GM21381 (cell line): ENCODE measurements around the gene DCTD.

Source experiments
- ATAC-seq: cut with Tn5 transposase; IDR thresholded peaks from one replicate; pipeline ENCODE4 v1.9.1; 2021; ENCODE audit warnings: mild to moderate bottlenecking, moderate library complexity; ENCODE audit not compliant: unreplicated experiment

Gene DCTD

GRCh38 chr4:182894681-182895275 is 22.4 kb downstream of the DCTD start:
- ATAC-seq: no peak

DNA sequence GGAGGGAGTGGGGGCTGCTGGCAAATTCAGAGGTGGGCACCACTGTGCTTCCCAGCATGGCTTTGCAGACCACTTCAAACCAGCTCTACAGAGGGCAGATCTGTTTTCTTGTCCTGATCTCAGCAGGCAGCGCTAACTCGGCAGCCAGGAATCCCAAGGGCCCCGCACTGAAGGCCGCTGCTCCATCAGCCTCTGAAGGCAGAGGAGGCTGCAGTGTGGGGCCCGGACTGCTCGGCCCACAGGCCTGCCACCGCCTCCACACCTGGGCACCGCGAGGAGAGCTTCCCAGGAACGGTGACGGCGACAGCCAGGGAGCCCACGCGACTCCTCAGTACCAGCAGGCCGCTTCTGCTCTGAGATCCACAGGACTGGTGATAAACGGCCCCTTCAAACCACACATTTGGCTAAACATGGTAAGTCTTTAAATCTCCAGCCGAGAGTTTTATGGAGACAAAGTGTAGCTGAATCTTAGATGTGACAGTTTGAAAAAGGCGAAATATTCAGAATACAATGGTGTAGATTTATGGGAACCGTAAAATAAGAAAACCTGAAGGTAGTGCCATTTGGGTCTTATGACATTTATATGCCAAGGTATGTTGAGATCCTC is 23.6 kb downstream of the DCTD start:
- no peak for ATAC-seq

- ATAC-seq: no peak
Measured at GRCh38 chr4:182893047-182893446, 24.1 kb downstream of the DCTD start.

- ATAC-seq: no peak
Measured at GRCh38 chr4:182890202-182890601, 27.0 kb downstream of the DCTD start.

GRCh38 chr4:182888891-182889290 is 28.3 kb downstream of the DCTD start:
- ATAC-seq: no peak

DNA sequence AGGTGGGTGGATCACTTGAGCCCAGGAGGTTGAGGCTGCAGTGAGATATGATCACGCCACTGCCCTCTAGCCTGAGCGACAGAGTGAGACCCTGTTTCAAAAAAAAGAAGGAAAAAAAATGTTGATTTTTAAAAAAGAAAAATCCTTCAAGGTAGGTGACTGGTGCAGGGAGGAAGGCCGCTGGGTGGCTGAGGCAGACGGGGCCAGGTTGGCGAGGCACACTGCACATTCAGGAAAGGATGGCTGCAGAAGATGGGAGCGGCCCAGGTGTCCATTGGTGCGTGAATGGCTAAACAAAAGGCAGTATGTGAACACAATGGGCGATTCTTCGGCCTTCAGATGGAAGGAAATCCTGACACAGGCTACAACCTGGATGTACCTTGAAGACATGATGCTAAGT is 30.4 kb downstream of the DCTD start:
- no peak for ATAC-seq

DNA sequence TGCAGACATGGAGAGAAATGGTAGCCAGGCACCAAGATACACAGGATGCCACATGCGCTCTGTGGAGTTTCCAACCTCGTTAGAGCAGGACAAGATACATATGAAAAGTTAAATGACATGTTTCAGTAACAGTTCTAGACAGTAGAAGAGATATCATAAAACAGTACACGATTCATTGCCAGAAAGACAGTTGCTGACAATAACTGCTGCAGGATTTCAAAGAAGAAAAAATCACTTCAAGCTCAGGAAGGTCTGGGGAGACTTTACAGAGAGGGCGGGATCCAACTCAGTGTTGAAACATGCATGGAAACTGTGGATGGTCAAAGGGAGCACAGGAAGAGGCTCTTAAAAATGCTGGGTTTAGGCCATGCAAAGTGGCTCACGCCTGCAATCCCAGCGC is 31.0 kb downstream of the DCTD start:
- no peak for ATAC-seq

DNA sequence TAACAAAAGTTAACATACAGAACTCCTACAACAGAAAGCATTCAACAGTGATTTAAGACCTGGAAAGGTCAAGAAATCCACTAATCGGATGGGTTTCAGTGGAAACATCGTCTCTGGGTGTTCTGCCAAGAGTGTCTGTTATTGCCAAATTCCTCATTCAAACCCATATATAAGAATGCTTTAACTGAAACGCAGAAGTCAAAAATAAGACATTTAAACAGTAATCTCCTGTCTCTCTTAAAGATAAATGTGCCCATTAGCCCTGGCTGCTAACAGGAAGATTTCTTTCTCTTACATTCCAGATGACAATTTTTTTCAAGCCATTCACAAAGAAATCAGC is 31.5 kb downstream of the DCTD start:
- no peak for ATAC-seq

- no peak for ATAC-seq
Measured at GRCh38 chr4:182885022-182885737, 32.0 kb downstream of the DCTD start.

DNA sequence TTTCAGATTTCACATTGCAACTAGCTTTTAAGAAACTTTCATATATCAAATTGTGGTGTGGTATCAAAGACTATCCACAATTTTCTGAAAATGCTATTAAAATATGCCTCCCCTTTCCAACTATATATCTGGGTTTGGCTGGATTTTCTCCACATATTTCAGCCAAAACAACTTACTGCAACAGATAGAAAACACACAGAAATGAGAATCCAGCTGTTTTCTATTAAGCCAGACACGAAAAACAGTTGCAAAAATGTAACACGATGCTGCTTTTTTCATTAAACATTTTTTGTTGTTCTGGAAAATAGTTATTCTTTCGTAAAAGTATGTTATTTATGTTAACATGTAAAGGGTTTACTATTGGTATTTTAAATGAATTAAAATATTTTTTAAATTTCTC is 33.1 kb downstream of the DCTD start:
- ATAC-seq: no peak

DNA sequence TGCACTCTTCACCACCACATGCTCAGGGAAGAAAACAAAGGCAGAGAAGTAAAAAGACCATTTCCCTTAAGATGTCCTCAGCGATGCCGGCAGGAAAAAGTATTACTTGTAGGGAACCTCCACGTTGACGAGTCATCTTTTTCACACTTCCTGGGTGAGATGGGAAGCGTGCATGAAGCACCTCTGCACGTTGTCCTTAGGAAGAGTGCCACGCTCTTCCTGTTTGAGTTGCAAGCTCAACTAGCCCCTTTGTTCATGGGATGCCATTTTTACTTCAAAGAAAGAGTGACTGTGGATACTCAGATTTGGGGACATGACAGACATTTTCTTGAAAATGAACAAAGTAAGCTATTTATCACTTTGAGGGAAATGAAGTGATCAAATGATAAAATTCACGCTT is 33.8 kb downstream of the DCTD start:
- ATAC-seq: no peak

DNA sequence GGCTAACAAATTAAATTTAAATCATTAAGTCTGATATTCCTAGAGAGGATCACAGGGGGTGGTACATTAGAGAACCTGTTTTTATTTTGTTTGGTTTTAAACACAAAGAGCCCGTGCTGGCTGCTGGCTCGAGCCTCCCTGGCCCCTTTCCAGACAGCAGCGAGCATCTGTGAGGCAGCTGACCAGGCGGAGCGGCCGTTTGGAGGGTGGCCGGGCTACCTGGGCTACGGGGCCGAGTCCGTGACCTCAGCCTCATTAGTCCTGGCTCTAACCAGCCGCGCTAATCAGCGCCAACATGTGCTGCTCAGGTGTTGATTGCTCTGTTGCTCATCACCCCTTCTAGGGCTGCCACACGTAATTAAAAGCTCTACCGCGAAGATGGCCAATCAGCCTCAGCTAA is 35.3 kb downstream of the DCTD start:
- no peak for ATAC-seq

GRCh38 chr4:182880387-182881356 is 36.5 kb downstream of the DCTD start:
- ATAC-seq: no peak

- no peak for ATAC-seq
Measured at GRCh38 chr4:182879913-182880312, 37.3 kb downstream of the DCTD start.

- ATAC-seq: no peak
Measured at GRCh38 chr4:182878633-182879495, 38.3 kb downstream of the DCTD start.

- no peak for ATAC-seq
Measured at GRCh38 chr4:182877326-182877883, 39.8 kb downstream of the DCTD start.

GRCh38 chr4:182876427-182876826 is 40.8 kb downstream of the DCTD start:
- ATAC-seq: no peak

DNA sequence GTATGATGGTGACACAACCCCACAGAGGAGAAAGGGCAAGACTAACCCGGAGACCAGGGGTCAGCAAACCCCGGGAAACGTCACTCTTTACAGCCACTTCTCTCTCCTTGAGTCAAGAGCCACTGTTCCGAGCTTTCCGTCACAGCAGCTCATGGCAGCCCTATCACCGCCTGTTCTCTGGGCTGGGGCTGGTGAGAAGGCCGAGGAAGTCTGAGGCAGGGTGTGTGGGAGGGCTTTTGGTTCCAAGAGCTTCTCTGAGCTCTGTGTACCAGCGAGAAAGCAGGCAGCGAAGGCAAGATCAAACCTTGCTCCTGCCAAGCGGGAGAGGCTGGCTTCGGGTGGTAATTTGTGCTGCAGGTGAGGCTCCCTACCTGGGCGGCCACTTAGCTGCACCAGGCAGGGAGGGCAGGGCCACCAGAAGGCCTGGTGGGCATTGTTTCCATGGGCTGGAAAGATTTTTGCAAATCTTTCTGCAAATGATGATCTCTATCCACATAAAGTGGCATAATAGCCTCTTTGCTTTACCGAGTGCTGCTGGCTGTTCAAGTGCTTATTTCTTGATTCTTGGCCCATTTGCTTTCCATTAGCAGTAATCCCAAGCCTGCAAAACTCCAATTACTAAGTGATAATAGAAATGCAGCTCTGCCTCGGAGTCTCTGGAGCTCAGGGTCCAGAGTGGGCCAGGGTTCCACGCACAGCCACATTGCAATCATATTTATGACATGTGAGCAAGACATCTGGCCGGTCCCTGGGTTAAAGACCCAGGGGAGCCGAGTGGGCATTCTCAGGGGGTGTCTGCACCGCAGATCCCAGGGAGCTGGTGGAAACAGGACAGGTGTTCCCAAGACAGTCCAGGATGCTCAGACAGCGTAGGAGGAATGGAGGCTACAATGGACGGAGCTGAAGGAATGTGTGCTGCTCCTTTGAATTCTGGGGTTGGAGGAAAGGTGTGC is 41.5 kb downstream of the DCTD start:
- ATAC-seq: no peak

GRCh38 chr4:182874797-182875345 is 42.3 kb downstream of the DCTD start:
- no peak for ATAC-seq
